SK-N-SH treated with all-trans-retinoic acid at 6 μM for 48 hours (cell line): ENCODE data around the gene FUT3.

ENCODE experiments used
- CREB5 ChIP-seq: fragments of 250-450 bp; sonication (Bioruptor Pico); IDR thresholded peaks from 2 replicates; pipeline ENCODE4 v1.5.1; 2020; ENCODE audit warnings: low read depth, mild to moderate bottlenecking, moderate library complexity
- CSRNP3 ChIP-seq: fragments of 250-450 bp; sonication (Bioruptor Pico); IDR thresholded peaks from 2 replicates; pipeline ENCODE4 v1.5.1; 2021; ENCODE audit warnings: mild to moderate bottlenecking, moderate library complexity
- PATZ1 ChIP-seq: fragments of 250-450 bp; sonication (Bioruptor Pico); IDR thresholded peaks from 2 replicates; pipeline ENCODE4 v1.8.0; 2020; ENCODE audit warnings: mild to moderate bottlenecking, moderate library complexity, borderline replicate concordance
- POU6F1 ChIP-seq: fragments of 250-450 bp; sonication (Bioruptor Pico); IDR thresholded peaks from 2 replicates; pipeline ENCODE4 v1.8.0; 2021; ENCODE audit warnings: low read depth, mild to moderate bottlenecking, moderate library complexity, borderline replicate concordance
- PPARA ChIP-seq: fragments of 250-450 bp; sonication (Bioruptor Pico); IDR thresholded peaks from 2 replicates; pipeline ENCODE4 v1.5.0; 2020; ENCODE audit warnings: mild to moderate bottlenecking, borderline replicate concordance
- RARB ChIP-seq: fragments of 250-450 bp; sonication (Bioruptor Pico); IDR thresholded peaks from 2 replicates; pipeline ENCODE4 v1.8.0; 2021; ENCODE audit warnings: mild to moderate bottlenecking, moderate library complexity
- TCF4 ChIP-seq: fragments of 250-450 bp; sonication (Bioruptor Pico); IDR thresholded peaks from 2 replicates; pipeline ENCODE4 v1.8.0; 2021; ENCODE audit warnings: mild to moderate bottlenecking, moderate library complexity, borderline replicate concordance
- ZNF565 ChIP-seq: fragments of 450-650 bp; formaldehyde crosslinking; conservative IDR thresholded peaks from 2 replicates; pipeline ENCODE4 v1.5.0; 2020; ENCODE audit warnings: low read depth, mild to moderate bottlenecking, moderate library complexity

- TF ChIP-seq CREB5 (CRISPR knock-in tag) = no peak
- TF ChIP-seq PPARA (CRISPR knock-in tag) = no peak
- TF ChIP-seq ZNF565 = no peak
- no peak for TF ChIP-seq CSRNP3
- TF ChIP-seq PATZ1 = no peak
- no peak for TF ChIP-seq TCF4 (CRISPR knock-in tag)
- TF ChIP-seq POU6F1 (CRISPR knock-in tag) = no peak
- no peak for TF ChIP-seq RARB (CRISPR knock-in tag)
Observed at GRCh38 chr19:5882421-5882968, 31.2 kb upstream of the FUT3 start.
